BJ (cell line): ENCODE measurements around the gene SHISAL1. TPM values are rescaled to one million over a fixed set of nuclear protein-coding genes. Genes with fewer than 3 reads are reported as not detected.
"Not testable (repeated sequence)": the region's sequence is repeated elsewhere in the genome, so short reads cannot be mapped to it uniquely, and the experiment has no call there.

Source experiments
- CTCF ChIA-PET: fragments of 350-600 bp; formaldehyde crosslinking; extraction: SDS; loops from one replicate; lab custom pipeline; 2021; ENCODE audit warnings: antibody characterized with exemption, inconsistent platforms; lab: Yijun Ruan, JAX
- POLR2A ChIA-PET: fragments of 300-600 bp; sonication (Branson Sonifier 250); formaldehyde crosslinking; extraction: SDS; loops from one replicate; lab custom pipeline; 2021; ENCODE audit warnings: antibody characterized with exemption; lab: Charles Lee
- DNase-seq: peaks from one replicate; pipeline ENCODE4 v3.0.0-alpha.2; 2011; ENCODE audit warnings: low read depth
- H3K27me3 ChIP-seq: 2 replicates; pipeline ENCODE4 v1.6.0; 2011; ENCODE audit warnings: low read length; ENCODE audit not compliant: control insufficient read depth, insufficient read depth
- H3K36me3 ChIP-seq: 2 replicates; pipeline ENCODE4 v1.5.1; 2011; ENCODE audit warnings: low read length; ENCODE audit not compliant: control insufficient read depth, insufficient read depth
- H3K4me3 ChIP-seq: 2 replicates; pipeline ENCODE4 v1.5.1; 2011; ENCODE audit warnings: low read depth, mild to moderate bottlenecking, control low read depth, low read length
- polyA plus RNA-seq: library from polyadenylated mRNA; depleted of rRNA; stranded (reverse); fragments of >200 nt; gene quantifications from 2 replicates; pipeline ENCODE4 v1.2.3, GENCODE V29; 2011
- TF ChIP-seq, protein P1 (sequence below): IDR thresholded peaks from 2 replicates; pipeline ENCODE4 v1.5.1; 2011; ENCODE audit warnings: low read depth, mild to moderate bottlenecking, control low read depth, inconsistent platforms, low read length, moderate library complexity; ENCODE audit not compliant: insufficient read depth

Gene SHISAL1
- polyA plus RNA-seq, 1 experiment, result 0.34 TPM

DNA sequence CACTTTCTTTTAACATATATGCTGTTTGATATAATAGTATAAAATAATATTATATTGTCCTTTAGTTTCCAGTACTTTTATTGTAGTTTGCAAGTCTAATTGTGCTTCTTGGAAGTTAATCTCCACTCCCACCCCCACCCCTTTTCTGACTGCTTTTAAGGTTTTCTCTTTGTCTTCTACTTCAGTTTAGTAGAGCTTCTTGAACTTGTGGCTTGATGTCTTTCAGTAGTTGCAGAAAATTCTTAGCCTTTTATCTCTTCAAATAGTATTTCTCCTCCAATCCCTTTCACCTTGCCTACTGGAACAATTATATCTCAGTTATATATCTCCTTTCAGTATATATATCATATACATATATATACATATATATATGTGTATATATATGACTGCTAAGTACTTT lies 75.5 kb downstream of the SHISAL1 start:
- ChIA-PET CTCF (interaction anchor here (0.6 to 0.7 kb wide), 2 partner anchors 21 to 22 kb away, joined by 4 to 5 read pairs; no protein-coding TSS in a partner anchor), POLR2A (no interaction called here)
- no peak overlapping the region for H3K4me3 ChIP-seq
- H3K36me3 ChIP-seq, result no peaks in the 10 kb centered on the region
- H3K27me3 ChIP-seq, result 0 out of 2 replicates have a peak, but pooled peaks cover 1% of the 10 kb centered on the region
- TF ChIP-seq, protein P1, sequence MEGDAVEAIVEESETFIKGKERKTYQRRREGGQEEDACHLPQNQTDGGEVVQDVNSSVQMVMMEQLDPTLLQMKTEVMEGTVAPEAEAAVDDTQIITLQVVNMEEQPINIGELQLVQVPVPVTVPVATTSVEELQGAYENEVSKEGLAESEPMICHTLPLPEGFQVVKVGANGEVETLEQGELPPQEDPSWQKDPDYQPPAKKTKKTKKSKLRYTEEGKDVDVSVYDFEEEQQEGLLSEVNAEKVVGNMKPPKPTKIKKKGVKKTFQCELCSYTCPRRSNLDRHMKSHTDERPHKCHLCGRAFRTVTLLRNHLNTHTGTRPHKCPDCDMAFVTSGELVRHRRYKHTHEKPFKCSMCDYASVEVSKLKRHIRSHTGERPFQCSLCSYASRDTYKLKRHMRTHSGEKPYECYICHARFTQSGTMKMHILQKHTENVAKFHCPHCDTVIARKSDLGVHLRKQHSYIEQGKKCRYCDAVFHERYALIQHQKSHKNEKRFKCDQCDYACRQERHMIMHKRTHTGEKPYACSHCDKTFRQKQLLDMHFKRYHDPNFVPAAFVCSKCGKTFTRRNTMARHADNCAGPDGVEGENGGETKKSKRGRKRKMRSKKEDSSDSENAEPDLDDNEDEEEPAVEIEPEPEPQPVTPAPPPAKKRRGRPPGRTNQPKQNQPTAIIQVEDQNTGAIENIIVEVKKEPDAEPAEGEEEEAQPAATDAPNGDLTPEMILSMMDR, result no peak
- no peak for DNase-seq

DNA sequence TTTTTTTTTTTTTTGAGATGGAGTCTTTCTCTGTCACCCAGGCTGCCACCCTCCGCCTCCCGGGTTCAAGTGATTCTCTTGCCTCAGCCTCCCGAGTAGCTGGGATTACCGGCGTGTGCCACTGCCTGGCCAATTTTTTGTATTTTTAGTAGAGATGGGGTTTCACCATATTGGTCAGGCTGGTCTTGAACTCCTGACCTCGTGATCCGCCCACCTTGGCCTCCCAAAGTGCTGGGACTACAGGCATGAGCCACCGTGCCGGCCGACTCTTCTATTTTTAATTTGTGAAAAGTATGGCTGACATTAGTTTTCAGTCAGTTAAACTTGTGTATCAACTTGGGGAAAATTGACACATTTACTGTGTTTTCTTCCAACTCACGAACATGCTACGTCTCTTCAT lies 78.4 kb downstream of the SHISAL1 start:
- H3K27me3 ChIP-seq, POLR2A ChIA-PET, CTCF ChIA-PET, H3K4me3 ChIP-seq, DNase-seq, H3K36me3 ChIP-seq: not testable (repeated sequence)

DNA sequence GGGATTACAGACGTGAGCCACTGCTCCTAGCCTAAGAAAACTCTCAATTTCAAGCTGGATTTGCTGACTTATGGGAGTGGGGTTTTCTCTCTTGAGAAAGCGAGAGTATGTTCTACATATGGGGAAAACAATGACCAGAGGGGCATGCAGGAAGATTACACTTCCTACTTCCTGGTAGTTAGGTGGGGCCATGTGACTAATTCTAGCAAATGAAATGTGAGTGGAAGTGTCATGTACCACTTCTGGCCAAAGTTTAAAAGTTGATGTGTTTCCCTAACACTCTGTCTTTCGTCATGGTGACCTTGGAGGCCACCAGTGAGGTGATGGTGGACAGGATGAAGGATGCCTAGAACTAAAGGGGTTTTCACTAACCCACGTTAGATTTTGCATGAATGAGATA lies 81.5 kb downstream of the SHISAL1 start:
- Histone ChIP-seq H3K27me3 (no peaks in the 10 kb centered on the region), H3K4me3 (no peak overlapping the region), H3K36me3 (no peaks in the 10 kb centered on the region)
- CTCF ChIA-PET, result interaction anchor here (0.8 kb wide), 1 partner anchor 15 kb away, joined by 3 read pairs; no protein-coding TSS in a partner anchor
- no peak for DNase-seq
- TF ChIP-seq, protein P1, result no peak
- POLR2A ChIA-PET, result no interaction called here

DNA sequence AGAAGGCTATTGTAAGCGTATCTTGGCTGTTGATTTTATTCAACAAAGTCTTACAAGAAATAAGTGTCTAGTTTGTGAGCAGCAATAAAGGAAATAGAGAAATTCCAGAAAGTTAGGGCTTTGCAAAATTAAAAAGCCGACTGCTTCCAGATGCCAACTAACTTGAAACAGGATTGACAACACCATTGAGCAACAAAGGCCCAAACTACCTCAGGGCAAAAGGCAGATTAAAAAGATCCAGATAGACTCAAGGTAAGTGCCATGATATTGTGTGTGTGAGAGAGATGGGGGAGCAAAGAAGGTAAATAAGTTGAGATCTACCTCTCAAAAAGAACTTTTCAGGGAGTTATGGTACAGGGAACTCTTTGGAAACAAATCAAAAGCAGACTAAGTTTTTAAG lies 82.9 kb downstream of the SHISAL1 start:
- ChIA-PET CTCF (interaction anchor here (0.7 kb wide), 1 partner anchor 9 kb away, joined by 3 read pairs; no protein-coding TSS in a partner anchor), POLR2A (no interaction called here)
- 0 out of 2 replicates have a peak, but pooled peaks cover 1% of the 10 kb centered on the region for H3K27me3 ChIP-seq
- H3K36me3 ChIP-seq, result no peaks in the 10 kb centered on the region
- DNase-seq, result no peak
- TF ChIP-seq, protein P1, result no peak
- H3K4me3 ChIP-seq, result no peak overlapping the region

DNA sequence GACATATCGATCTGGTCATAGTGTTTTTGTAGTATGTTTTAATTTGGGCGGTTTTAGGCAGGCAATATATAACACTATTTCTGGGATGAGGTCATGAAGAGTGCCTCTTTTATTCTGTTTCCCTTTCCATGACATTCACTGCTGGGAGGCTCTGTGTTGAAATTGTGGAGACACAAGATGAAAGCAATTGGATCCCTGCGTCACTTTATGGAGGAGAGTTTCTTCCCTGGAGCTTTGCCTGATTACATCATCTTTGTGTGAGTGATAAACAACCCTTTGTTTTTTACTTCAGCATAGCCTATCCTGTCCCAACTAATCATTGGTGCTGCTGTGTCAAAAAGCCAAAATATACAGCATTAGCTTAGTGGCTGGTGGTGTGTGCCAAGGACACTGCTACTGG lies 83.4 kb downstream of the SHISAL1 start:
- CTCF ChIA-PET, result no interaction called here
- no peak for DNase-seq

More for the DNA sequence above, 83.4 kb downstream of the SHISAL1 start:
- Histone ChIP-seq H3K27me3 (0 out of 2 replicates have a peak, but pooled peaks cover 1% of the 10 kb centered on the region), H3K4me3 (no peak overlapping the region), H3K36me3 (no peaks in the 10 kb centered on the region)
- TF ChIP-seq, protein P1, result no peak
- POLR2A ChIA-PET, result no interaction called here
